ENCODE measurements around the gene INPP4B.

DNA sequence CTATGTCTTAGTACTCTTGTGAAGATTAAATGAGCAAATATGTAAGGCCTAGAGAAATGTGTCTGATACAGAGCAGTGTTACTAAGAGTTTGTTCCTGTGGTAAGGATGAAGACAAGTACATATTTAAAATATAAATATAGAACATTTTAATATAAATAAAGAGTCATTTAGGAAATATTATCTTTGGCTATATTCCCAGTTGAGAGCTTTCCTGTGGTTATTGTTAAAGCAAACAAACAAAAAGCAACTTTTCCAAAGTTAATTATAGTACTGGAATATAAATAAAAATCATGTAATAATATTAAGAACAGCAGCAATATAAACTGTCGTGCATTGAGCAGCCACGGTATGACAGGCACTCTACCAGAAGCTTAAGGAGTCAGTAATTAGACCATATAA, 472.5 kb downstream of the INPP4B start:
- TF ChIP-seq, protein P1, sequence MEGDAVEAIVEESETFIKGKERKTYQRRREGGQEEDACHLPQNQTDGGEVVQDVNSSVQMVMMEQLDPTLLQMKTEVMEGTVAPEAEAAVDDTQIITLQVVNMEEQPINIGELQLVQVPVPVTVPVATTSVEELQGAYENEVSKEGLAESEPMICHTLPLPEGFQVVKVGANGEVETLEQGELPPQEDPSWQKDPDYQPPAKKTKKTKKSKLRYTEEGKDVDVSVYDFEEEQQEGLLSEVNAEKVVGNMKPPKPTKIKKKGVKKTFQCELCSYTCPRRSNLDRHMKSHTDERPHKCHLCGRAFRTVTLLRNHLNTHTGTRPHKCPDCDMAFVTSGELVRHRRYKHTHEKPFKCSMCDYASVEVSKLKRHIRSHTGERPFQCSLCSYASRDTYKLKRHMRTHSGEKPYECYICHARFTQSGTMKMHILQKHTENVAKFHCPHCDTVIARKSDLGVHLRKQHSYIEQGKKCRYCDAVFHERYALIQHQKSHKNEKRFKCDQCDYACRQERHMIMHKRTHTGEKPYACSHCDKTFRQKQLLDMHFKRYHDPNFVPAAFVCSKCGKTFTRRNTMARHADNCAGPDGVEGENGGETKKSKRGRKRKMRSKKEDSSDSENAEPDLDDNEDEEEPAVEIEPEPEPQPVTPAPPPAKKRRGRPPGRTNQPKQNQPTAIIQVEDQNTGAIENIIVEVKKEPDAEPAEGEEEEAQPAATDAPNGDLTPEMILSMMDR (IDR thresholded peaks at IDR 0.05), result no peak
- TF ChIP-seq POLR2A (IDR thresholded peaks at IDR 0.05), result no peak

Measured in testis (tissue), 2 donors.